GM18508 (cell line): ENCODE data around the gene BPIFA2.

Experiments used
- ATAC-seq: cut with Tn5 transposase; IDR thresholded peaks from one replicate; pipeline ENCODE4 v1.9.1; 2021; ENCODE audit warnings: moderate number of reproducible peaks; ENCODE audit not compliant: insufficient read depth, unreplicated experiment

BPIFA2 gene

GRCh38 chr20:33188421-33188820, 20.5 kb downstream of the BPIFA2 start:
- ATAC-seq, result no peak

DNA sequence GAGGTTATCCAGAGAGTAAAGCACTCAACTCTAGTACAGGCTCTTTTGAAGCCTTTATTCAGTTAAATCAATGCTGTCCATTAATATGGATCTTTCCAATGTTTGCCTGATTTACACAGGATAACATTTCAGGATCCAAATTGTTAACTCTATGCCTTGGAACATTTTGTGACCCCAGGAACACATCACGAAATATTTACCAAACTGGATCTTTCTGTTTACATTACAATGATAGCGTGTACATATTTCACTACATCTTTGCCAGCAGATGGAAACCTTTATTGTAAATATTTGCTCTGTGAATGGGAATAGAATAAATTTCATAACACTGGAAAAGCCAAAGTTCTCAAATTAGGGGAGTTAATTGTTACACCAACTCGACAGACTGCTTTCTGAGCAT, 23.5 kb downstream of the BPIFA2 start:
- ATAC-seq, result no peak

DNA sequence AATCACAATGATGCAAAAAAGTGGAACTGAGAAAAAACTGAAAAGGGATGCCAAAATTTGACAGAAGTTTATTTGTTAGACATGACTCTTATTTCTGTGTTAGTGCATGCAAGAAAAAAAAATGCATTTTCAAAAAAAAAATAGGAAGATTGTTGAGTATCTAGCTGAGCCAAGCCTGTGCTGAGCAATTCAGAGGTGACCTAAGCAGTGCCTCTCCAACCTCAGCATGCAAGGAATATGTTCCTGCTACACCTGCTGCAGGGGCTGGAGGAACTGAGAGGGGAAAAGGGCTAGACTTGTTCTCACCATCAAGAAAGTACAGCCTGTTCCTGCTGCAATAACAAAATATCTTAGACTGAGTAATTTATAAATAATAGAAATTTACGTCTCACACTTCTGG, 24.0 kb downstream of the BPIFA2 start:
- ATAC-seq, result no peak

GRCh38 chr20:33192912-33193501, 25.0 kb downstream of the BPIFA2 start:
- ATAC-seq, result no peak

DNA sequence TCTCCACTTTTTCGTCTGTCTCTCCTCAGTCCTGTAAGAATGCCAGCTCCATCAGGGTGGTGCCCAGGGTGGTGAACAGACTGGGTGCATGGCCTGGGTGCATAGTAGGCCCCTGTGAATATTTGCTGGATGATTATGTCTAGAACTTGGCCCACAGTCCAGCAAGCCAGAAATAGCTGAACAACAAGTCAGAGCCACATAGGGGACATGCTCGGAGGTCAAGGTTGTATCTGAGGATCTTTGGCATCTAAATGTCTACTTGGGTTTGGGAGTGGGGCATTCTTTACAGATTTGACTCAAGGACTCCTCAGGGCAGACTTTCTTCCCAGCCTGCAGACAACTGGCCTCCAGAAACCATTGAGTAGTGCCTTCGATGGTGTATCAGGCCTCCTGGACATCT, 31.1 kb downstream of the BPIFA2 start:
- ATAC-seq, result no peak

DNA sequence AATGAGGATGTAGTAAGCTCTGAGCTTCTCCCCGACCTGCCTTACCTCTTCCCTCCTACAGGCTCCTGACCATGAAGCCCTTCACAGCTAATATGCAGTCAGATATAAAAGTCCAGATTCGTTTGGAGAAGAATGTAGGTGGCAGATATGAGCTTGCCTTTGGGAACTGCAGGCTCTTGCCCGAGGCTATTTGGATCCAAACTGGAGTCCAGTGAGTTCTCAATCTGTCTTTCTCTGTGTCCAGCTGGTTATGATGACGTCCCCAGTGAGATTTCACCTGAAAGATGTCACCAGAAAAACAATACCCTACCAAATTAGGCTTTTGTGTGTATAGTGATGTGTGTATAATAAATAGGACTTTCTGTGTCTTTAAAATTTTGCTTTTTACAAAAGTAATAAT, 34.5 kb downstream of the BPIFA2 start:
- no peak for ATAC-seq

GRCh38 chr20:33203444-33203843, 35.5 kb downstream of the BPIFA2 start:
- no peak for ATAC-seq

DNA sequence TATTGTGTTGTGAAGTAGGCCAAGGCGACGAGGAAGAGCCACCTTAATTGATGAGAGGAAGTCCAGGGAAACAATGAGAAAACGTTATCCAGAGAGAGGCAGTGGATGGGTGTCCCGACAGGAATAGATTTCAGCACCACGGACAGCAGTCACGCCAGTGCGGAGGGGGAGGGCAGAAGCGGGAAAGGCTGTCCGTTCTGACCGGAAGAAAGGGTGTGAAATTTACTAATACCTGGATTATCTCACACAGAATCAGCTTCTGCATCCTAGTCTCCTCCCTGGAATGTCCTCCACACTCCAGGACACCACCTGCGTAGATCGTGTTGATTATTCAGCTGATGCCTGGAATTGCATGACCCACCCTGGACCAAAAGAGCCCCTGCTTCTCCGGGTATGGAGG, 41.8 kb downstream of the BPIFA2 start:
- no peak for ATAC-seq

DNA sequence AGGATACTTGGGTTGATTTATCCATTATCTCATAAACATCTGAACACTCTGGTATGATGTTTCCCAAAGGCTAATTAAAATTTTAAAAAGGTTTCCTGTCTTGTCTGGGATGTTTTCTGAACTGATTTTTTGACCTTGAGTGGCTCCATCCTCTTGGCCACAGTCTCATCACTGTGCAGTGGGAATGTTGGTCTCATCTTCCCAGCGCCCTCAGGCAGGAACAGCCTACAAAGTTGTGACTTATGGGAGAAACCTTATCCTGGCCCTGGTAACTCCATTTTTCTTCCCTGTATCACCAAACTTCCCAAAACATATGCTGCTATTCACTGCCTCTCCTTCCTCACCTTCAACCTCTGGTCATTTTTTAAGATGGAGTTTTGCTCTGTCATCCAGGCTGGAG, 42.4 kb downstream of the BPIFA2 start:
- no peak for ATAC-seq

DNA sequence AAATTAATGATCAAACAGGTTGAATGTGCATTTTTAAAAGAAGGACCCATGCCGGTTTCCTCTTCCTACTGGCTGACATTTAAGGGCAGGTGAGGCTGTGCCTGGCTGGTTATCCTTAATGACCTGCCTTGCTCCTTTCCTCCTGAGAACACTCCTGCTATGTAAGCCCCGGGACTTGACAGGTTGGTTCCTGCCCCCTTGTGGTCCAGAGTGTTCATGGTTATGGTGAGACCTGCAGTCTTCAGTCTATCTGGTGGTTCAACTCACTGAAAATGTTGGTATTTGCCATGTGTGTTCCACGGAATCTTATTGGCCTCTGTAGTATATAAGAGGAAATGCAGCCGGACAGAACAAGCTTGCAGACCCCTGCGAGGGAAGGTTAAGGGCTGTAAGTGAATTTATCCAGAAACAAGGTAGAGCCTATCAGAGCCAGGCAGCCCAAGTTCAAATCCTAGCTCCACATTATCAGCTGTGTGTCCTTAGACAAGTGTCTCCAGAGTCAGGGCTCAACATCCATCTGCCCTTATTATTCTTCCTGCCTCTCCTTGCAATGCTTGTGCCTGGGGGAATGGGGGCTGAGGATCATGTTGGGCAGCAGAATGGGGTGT, 44.0 kb downstream of the BPIFA2 start:
- ATAC-seq, result no peak

DNA sequence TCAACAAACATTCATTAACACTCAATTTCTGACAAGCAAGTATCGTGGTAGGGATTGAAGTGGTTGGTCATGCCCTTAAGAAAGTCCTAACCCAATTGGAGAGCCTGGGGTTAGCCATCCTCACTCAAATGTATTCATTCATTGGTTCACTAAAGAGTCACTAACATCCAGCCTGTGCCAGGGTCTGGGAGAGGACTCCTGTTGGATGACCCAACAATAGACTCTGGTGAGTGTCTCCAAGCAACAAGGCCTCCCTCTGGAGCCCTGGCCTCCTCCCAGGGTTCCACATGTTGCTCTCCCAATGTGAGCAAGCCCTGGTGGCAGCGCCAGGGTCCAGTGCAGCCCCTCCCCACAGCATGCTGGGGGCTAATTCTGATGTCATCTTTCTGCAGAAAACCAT, 49.1 kb downstream of the BPIFA2 start, which contains the start of gene BPIFA3:
TSS of gene BPIFA3 (plus strand) at position 301 of the 400 bp plus-strand sequence. CDS start 185 bp downstream, outside the sequence.
- no peak for ATAC-seq

DNA sequence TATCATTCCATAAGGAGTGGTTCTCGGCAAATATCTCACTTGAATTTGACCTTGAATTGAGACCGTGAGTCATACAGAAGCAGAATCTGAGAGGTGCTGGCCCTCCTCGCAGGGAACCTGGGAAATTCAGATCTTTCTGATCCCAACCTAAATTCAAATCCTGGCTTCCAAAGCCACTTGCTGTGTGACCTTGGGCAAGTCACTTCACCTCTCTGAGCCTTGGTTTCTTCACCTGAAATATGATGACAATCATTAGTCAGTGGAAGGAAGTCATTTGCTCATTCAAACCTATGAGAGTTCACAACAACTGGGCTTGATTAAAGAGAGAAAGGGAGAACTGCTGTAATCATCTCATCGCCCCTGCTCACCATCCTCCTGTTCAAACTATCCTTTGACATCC, 56.4 kb downstream of the BPIFA2 start:
- no peak for ATAC-seq

DNA sequence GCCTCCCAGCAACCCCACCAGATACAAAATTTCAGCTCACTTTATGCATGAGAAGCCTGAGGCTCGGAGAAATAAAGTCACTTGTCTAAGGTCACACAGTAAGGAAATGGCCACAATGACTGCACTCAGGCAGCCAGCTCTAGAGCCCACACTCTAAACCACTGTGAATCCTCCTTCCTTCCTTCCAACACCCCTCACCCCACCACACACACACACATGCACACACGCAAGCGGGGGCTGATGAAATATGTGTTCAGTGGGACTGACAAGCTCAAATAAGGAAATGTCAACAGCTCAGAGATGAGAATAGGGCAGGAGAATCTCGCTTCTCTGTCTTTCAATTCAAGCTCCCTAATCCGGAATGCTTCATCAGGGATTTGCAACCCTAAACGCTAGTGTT, 61.9 kb downstream of the BPIFA2 start:
- no peak for ATAC-seq
